ENCODE data around the gene VPS72. TPM values are rescaled to one million over a fixed set of nuclear protein-coding genes. Genes with fewer than 3 reads are reported as not detected.

Gene VPS72
- total RNA-seq, 6 experiments from 2014 or later: 57.8 to 87.4 (median 73.9) TPM

GRCh38 chr1:151158751-151159251 lies 31.2 kb downstream of the VPS72 start:
- H3K27me3 Mint-ChIP-seq (ENCODE audit: insufficient read depth): no peaks in the 10 kb centered on the region
- H3K4me3 Mint-ChIP-seq: no peak overlapping the region
- H3K4me1 Mint-ChIP-seq (ENCODE audit: low read depth): no peaks in the 10 kb centered on the region; the same call in 1 of the 2 replicates
- DNase-seq: no peak
- H3K9me3 Mint-ChIP-seq: no peaks in the 10 kb centered on the region
- H3K27ac Mint-ChIP-seq: no peak overlapping the region
- TF ChIP-seq CTCF (IDR thresholded peaks at IDR 0.05): no peak
- H3K36me3 Mint-ChIP-seq (ENCODE audit: low read depth): no peaks in the 10 kb centered on the region

GRCh38 chr1:151158326-151158725 lies 31.7 kb downstream of the VPS72 start:
- no peak for DNase-seq
- H3K4me1 Mint-ChIP-seq (ENCODE audit: low read depth): no peaks in the 10 kb centered on the region
- H3K36me3 Mint-ChIP-seq (ENCODE audit: low read depth): no peaks in the 10 kb centered on the region
- H3K27me3 Mint-ChIP-seq (ENCODE audit: insufficient read depth): no peaks in the 10 kb centered on the region
- TF ChIP-seq CTCF (IDR thresholded peaks at IDR 0.05): no peak
- no peak overlapping the region for H3K4me3 Mint-ChIP-seq
- H3K9me3 Mint-ChIP-seq: no peaks in the 10 kb centered on the region
- H3K27ac Mint-ChIP-seq: no peak overlapping the region

DNA sequence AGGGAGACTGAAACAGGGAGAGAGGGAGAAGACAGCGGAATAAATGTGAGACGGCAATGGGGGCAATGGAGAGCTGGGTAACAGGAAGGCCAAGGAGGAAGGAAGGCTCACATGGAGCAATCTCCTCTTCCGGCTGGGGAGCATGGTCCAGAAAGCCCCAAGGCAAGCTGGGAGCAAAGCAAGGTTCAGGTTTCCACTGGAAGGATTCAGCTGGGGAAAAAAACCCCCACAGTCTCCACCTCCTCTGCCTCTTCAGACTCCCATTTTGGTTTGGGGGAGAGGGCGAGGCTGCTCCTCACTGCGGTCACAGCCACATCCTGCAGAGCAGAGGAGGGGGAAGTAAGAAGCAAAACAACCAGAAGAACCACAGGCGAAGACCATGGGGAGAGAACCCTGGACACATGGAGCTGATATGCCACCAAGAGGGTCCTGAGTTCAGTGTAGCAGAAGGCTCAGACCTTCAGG lies 32.9 kb downstream of the VPS72 start:
- Mint-ChIP-seq H3K27me3 (ENCODE audit: insufficient read depth) (no peaks in the 10 kb centered on the region), H3K4me1 (ENCODE audit: low read depth) (no peaks in the 10 kb centered on the region), H3K36me3 (ENCODE audit: low read depth) (no peaks in the 10 kb centered on the region), H3K9me3 (no peaks in the 10 kb centered on the region), H3K4me3 (no peak overlapping the region), H3K27ac (no peak overlapping the region)
- DNase-seq: no peak
- no peak for TF ChIP-seq CTCF (IDR thresholded peaks at IDR 0.05)

DNA sequence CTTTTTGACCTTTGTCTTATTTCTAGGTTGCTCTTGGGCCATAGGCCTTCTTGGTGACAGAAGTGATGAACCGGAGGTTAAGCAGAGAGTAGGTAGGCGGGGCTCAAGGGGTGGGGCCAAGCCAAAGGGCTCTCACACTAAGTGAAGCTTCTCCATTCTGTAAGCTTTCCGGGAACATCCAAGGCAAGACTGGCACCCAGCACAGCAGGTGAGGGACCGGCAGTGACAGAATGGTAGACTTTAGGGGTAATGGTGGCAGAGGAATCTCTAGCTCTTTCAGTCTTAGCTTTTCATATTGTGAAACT lies 33.5 kb downstream of the VPS72 start, which contains the start of gene TNFAIP8L2:
TNFAIP8L2 (plus strand) TSS at position 135 of the 305 bp plus-strand sequence. CDS start 2,049 bp downstream, outside the sequence.
- Mint-ChIP-seq H3K36me3 (ENCODE audit: low read depth) (no peaks in the 10 kb centered on the region), H3K27ac (no peak within 1 kb of the TSS), H3K9me3 (no peaks in the 10 kb centered on the region), H3K27me3 (ENCODE audit: insufficient read depth) (no peaks in the 10 kb centered on the region), H3K4me1 (ENCODE audit: low read depth) (no peaks in the 10 kb centered on the region), H3K4me3 (no peak within 1 kb of the TSS)
- no peak for DNase-seq
- no peak for TF ChIP-seq CTCF (IDR thresholded peaks at IDR 0.05)

- TF ChIP-seq CTCF (IDR thresholded peaks at IDR 0.05): no peak
- Mint-ChIP-seq H3K4me3 (no peak overlapping the region), H3K27me3 (ENCODE audit: insufficient read depth) (peaks cover 12% of the 10 kb centered on the region), H3K9me3 (no peaks in the 10 kb centered on the region), H3K27ac (no peak overlapping the region; the same call in 1 of the 2 replicates), H3K4me1 (ENCODE audit: low read depth) (peaks cover 20% of the 10 kb centered on the region), H3K36me3 (ENCODE audit: low read depth) (no peaks in the 10 kb centered on the region)
- no peak for DNase-seq
Measured at GRCh38 chr1:151147665-151148064, 42.3 kb downstream of the VPS72 start.

DNA sequence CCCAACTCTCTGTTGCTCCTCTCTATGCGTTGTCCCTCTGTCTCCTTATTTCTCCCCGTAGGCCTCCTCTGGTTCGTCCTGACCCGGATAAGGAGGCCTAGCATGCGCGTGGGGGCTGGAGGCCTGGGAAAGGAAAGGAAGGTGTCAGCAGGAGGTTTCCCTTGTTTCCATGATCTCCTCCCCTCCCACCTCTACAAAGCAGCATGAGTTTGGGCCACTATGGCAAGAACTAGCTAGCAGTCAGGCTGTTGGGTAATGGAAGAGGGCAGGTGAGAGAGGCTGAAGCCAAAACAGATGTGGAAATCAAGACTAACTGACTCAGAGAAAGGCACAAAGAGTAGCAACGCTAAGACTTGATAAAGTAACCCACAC lies 42.9 kb downstream of the VPS72 start:
- Mint-ChIP-seq H3K4me3 (peak overlapping the region; percentile 87), H3K27ac (peak overlapping the region; percentile 78), H3K9me3 (no peaks in the 10 kb centered on the region), H3K36me3 (ENCODE audit: low read depth) (no peaks in the 10 kb centered on the region), H3K4me1 (ENCODE audit: low read depth) (peaks cover 20% of the 10 kb centered on the region), H3K27me3 (ENCODE audit: insufficient read depth) (peaks cover 12% of the 10 kb centered on the region)
- TF ChIP-seq CTCF (IDR thresholded peaks at IDR 0.05): no peak
- DNase-seq: no peak
